Measurements from ENCODE around the gene TENT5C.

Gene TENT5C

DNA sequence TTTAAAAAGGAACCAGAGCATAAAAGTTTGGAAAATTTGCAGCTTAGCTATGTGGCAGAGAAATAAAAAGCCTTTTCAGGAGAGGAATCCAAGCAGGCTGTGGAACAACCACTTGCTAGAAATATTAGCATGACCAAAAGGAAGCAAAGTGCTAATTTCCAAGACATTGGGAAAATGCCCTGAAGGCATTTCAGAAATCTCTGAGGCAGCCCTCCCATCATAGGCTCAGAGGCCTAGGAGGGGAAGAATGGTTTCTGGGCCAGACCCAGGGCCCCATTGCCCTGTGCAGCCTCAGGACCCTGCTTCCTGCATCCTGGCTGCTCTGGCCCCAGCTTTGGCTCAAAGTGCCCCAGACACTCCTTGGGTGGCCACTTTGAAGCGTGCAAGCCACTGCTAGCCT lies 56.8 kb downstream of the TENT5C start:
- Histone ChIP-seq H3K9ac (ENCODE audit: low read depth, low read length, poor library complexity) (no peak overlapping the region), H3K4me3 (ENCODE audit: low read length in 2 of 2) (no peak overlapping the region), H2AK5ac (ENCODE audit: low read depth, low read length) (no peak overlapping the region), H2BK12ac (ENCODE audit: low read length) (no peak overlapping the region), H3K79me1 (ENCODE audit: low read depth, low read length) (no peaks in the 10 kb centered on the region), H3K27me3 (ENCODE audit: control insufficient read depth in 3 of 3, insufficient read depth in 3 of 3, low read depth in 1 of 3, low read length in 3 of 3) (peaks cover 0 to 3% (median 0%) of the 10 kb centered on the region in 3 experiments), H3K23ac (ENCODE audit: low read depth, low read length, poor library complexity) (no peak overlapping the region), H3K36me3 (replicated peaks in 1 of 2; ENCODE audit: control insufficient read depth in 2 of 2, insufficient read depth in 2 of 2, low read length in 2 of 2) (no peaks in the 10 kb centered on the region), H2BK5ac (ENCODE audit: low read length) (no peak overlapping the region), H2BK15ac (ENCODE audit: low read length) (no peak overlapping the region), H4K8ac (ENCODE audit: low read depth, low read length) (no peak overlapping the region), H3K4me2 (ENCODE audit: insufficient read depth, low read length, poor library complexity, severe bottlenecking) (no peak overlapping the region), H3K14ac (ENCODE audit: low read length) (no peak overlapping the region), H2BK120ac (ENCODE audit: low read depth, low read length) (no peak overlapping the region), H3K27ac (replicated peaks; ENCODE audit: low read length) (no peak overlapping the region), H3K9me3 (replicated peaks in 1 of 2; ENCODE audit: control insufficient read depth in 2 of 2, insufficient read depth in 1 of 2, low read depth in 1 of 2, low read length in 2 of 2) (no peaks in the 10 kb centered on the region), H3K4me1 (ENCODE audit: control insufficient read depth in 2 of 2, insufficient read depth in 1 of 2, low read depth in 1 of 2, low read length in 2 of 2) (no peaks in the 10 kb centered on the region), H3K18ac (ENCODE audit: low read length) (no peak overlapping the region), H2AFZ (ENCODE audit: low read length) (no peak overlapping the region), H4K91ac (ENCODE audit: low read depth, low read length, poor library complexity) (no peak overlapping the region), H3K4ac (ENCODE audit: low read length) (no peak overlapping the region)
- WGBS, 2 donors (ENCODE audit: extremely low coverage in 2 of 2, insufficient read length in 2 of 2, insufficient replicate concordance in 1 of 2), result no CpG with 5 or more reads among the region's 1 CpG
- DNase-seq (ENCODE audit: low spot score), result no peak

DNA sequence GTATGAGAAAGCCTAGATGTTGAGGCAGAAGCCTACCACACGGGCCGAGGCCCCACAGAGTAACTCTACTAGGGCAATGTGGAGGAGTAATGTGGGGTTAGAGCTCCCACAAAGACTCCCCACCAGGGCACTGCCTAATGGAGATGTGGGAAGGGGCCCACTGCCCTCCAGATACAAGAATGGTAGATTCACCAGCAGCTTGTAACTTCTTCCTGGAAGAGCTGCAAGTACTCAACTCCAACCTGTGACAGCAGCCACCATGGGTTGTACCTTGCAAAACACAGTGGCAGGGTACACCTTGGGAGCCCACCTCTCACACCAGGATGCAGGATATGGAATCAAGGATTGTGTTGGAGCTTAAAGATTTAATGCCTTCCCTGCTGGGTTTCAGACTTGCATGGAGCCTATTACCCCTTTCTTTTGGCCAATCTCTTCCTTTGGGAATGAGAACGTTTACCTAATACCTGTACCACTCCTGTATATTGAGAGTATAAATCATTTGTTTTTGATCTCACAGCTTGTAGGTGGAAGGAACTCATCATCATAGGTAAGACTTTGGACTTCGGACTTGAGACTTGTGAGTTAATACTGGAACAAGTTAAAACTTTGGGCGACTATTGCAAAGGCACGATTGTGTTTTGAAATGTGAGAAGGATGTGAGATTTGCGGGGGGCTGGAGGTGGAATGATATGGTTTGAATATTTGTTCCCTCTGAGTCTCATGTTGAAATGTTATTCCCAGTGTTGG lies 57.5 kb downstream of the TENT5C start:
- no peak overlapping the region for H3K14ac ChIP-seq (ENCODE audit: low read length)
- H3K79me1 ChIP-seq (ENCODE audit: low read depth, low read length), result no peaks in the 10 kb centered on the region
- no peak overlapping the region for H3K4ac ChIP-seq (ENCODE audit: low read length)
- H3K9ac ChIP-seq (ENCODE audit: low read depth, low read length, poor library complexity), result no peak overlapping the region
- no peak overlapping the region for H2BK120ac ChIP-seq (ENCODE audit: low read depth, low read length)
- no peak overlapping the region for H2AK5ac ChIP-seq (ENCODE audit: low read depth, low read length)
- H4K91ac ChIP-seq (ENCODE audit: low read depth, low read length, poor library complexity), result no peak overlapping the region
- no peak overlapping the region for H2BK15ac ChIP-seq (ENCODE audit: low read length)
- DNase-seq (ENCODE audit: low spot score), result no peak
- H3K27me3 ChIP-seq (ENCODE audit: control insufficient read depth in 3 of 3, insufficient read depth in 3 of 3, low read depth in 1 of 3, low read length in 3 of 3), result peaks cover 0 to 3% (median 0%) of the 10 kb centered on the region in 3 experiments
- H3K9me3 ChIP-seq (replicated peaks in 1 of 2; ENCODE audit: control insufficient read depth in 2 of 2, insufficient read depth in 1 of 2, low read depth in 1 of 2, low read length in 2 of 2), result no peaks in the 10 kb centered on the region
- WGBS, 2 donors (ENCODE audit: extremely low coverage in 2 of 2, insufficient read length in 2 of 2, insufficient replicate concordance in 1 of 2), result 100% methylated on average over 2 of the region's 7 CpGs; no CpG with 5 or more reads in 1 of the 2 donors
- no peak overlapping the region for H4K8ac ChIP-seq (ENCODE audit: low read depth, low read length)
- H3K27ac ChIP-seq (replicated peaks; ENCODE audit: low read length), result no peak overlapping the region
- no peak overlapping the region for H3K4me2 ChIP-seq (ENCODE audit: insufficient read depth, low read length, poor library complexity, severe bottlenecking)
- H3K18ac ChIP-seq (ENCODE audit: low read length), result no peak overlapping the region
- H3K23ac ChIP-seq (ENCODE audit: low read depth, low read length, poor library complexity), result no peak overlapping the region
- H2BK12ac ChIP-seq (ENCODE audit: low read length), result no peak overlapping the region
- H3K4me3 ChIP-seq (ENCODE audit: low read length in 2 of 2), result no peak overlapping the region
- H2AFZ ChIP-seq (ENCODE audit: low read length), result no peak overlapping the region
- no peaks in the 10 kb centered on the region for H3K4me1 ChIP-seq (ENCODE audit: control insufficient read depth in 2 of 2, insufficient read depth in 1 of 2, low read depth in 1 of 2, low read length in 2 of 2)
- H2BK5ac ChIP-seq (ENCODE audit: low read length), result no peak overlapping the region
- no peaks in the 10 kb centered on the region for H3K36me3 ChIP-seq (replicated peaks in 1 of 2; ENCODE audit: control insufficient read depth in 2 of 2, insufficient read depth in 2 of 2, low read length in 2 of 2)

DNA sequence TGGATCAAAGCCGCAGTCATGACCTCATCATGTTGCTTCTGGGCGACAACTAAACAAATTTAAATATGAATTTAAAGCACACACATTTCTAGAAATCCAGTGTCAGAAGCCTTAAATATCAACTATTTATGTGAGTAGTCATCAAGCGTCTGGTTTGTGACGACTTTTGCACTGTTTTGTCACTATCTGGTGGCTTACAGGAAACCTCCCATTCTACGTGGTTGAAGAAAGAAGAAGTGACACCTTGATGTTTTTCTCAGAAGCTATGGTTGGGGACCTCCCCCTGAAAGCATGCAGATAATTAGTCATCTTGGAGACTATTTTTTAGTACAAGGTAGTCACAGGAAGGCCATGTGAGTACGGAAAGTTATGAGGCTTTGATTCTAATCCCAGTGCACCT lies 58.5 kb downstream of the TENT5C start:
- no peak overlapping the region for H3K4ac ChIP-seq (ENCODE audit: low read length)
- no peaks in the 10 kb centered on the region for H3K4me1 ChIP-seq (ENCODE audit: control insufficient read depth in 2 of 2, insufficient read depth in 1 of 2, low read depth in 1 of 2, low read length in 2 of 2)
- no peak overlapping the region for H3K9ac ChIP-seq (ENCODE audit: low read depth, low read length, poor library complexity)
- no peak overlapping the region for H2AFZ ChIP-seq (ENCODE audit: low read length)
- no peak for DNase-seq (ENCODE audit: low spot score)
- no peak overlapping the region for H2BK120ac ChIP-seq (ENCODE audit: low read depth, low read length)
- no peak overlapping the region for H3K14ac ChIP-seq (ENCODE audit: low read length)
- H3K23ac ChIP-seq (ENCODE audit: low read depth, low read length, poor library complexity), result no peak overlapping the region
- no peak overlapping the region for H2AK5ac ChIP-seq (ENCODE audit: low read depth, low read length)
- H2BK5ac ChIP-seq (ENCODE audit: low read length), result no peak overlapping the region
- no peak overlapping the region for H3K4me3 ChIP-seq (ENCODE audit: low read length in 2 of 2)
- no peak overlapping the region for H3K4me2 ChIP-seq (ENCODE audit: insufficient read depth, low read length, poor library complexity, severe bottlenecking)
- no peak overlapping the region for H4K8ac ChIP-seq (ENCODE audit: low read depth, low read length)
- H2BK15ac ChIP-seq (ENCODE audit: low read length), result no peak overlapping the region
- H3K79me1 ChIP-seq (ENCODE audit: low read depth, low read length), result no peaks in the 10 kb centered on the region
- no peak overlapping the region for H3K18ac ChIP-seq (ENCODE audit: low read length)
- H3K27me3 ChIP-seq (ENCODE audit: control insufficient read depth in 3 of 3, insufficient read depth in 3 of 3, low read depth in 1 of 3, low read length in 3 of 3), result peaks cover 0 to 3% (median 0%) of the 10 kb centered on the region in 3 experiments
- no CpG with 5 or more reads among the region's 6 CpGs for WGBS, 2 donors (ENCODE audit: extremely low coverage in 2 of 2, insufficient read length in 2 of 2, insufficient replicate concordance in 1 of 2)
- H4K91ac ChIP-seq (ENCODE audit: low read depth, low read length, poor library complexity), result no peak overlapping the region
- no peak overlapping the region for H3K27ac ChIP-seq (replicated peaks; ENCODE audit: low read length)
- H3K36me3 ChIP-seq (replicated peaks in 1 of 2; ENCODE audit: control insufficient read depth in 2 of 2, insufficient read depth in 2 of 2, low read length in 2 of 2), result no peaks in the 10 kb centered on the region
- no peak overlapping the region for H2BK12ac ChIP-seq (ENCODE audit: low read length)
- no peaks in the 10 kb centered on the region for H3K9me3 ChIP-seq (replicated peaks in 1 of 2; ENCODE audit: control insufficient read depth in 2 of 2, insufficient read depth in 1 of 2, low read depth in 1 of 2, low read length in 2 of 2)

DNA sequence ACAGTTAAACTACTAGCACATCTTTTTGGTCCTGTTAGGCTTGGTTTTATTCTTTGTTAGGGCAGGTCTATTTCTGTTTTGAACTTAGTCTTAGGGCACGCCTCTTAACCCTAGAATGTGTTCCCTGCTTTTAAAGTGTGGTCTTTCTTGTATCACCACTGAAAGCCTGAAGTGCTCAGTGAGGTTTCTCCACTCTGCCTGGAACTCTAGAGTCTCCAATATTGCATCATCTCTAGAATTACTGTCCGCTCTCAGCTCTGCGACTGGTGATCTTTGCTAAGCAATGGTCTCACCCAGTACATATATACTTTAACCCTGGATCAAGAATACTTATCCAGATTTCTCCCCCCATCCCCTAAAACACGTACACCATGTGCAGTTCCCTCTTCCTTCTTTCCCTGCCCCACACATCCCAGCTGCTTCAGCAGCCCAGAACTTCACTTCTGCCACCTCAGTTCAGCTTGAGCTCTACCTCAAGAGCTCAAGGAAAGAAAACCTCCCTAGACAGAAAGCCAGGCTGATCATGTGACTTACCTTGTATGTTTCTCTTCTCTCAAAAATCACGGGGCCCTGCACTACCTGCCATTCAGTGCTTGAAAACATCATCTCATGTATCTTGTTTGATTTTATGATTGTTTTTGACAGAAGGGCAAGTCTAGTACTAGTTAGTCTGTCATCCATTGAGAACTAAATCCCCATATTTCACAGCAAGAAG lies 59.9 kb downstream of the TENT5C start:
- no peak for DNase-seq (ENCODE audit: low spot score)
- no peak overlapping the region for H4K8ac ChIP-seq (ENCODE audit: low read depth, low read length)
- H2BK15ac ChIP-seq (ENCODE audit: low read length), result no peak overlapping the region
- H2AFZ ChIP-seq (ENCODE audit: low read length), result no peak overlapping the region
- no peak overlapping the region for H2BK120ac ChIP-seq (ENCODE audit: low read depth, low read length)
- H3K4me3 ChIP-seq (ENCODE audit: low read length in 2 of 2), result no peak overlapping the region
- no peaks in the 10 kb centered on the region for H3K27me3 ChIP-seq (ENCODE audit: control insufficient read depth in 3 of 3, insufficient read depth in 3 of 3, low read depth in 1 of 3, low read length in 3 of 3)
- H3K14ac ChIP-seq (ENCODE audit: low read length), result no peak overlapping the region
- H4K91ac ChIP-seq (ENCODE audit: low read depth, low read length, poor library complexity), result no peak overlapping the region
- no peak overlapping the region for H2BK12ac ChIP-seq (ENCODE audit: low read length)
- H3K4me1 ChIP-seq (ENCODE audit: control insufficient read depth in 2 of 2, insufficient read depth in 1 of 2, low read depth in 1 of 2, low read length in 2 of 2), result no peaks in the 10 kb centered on the region
- H3K9ac ChIP-seq (ENCODE audit: low read depth, low read length, poor library complexity), result no peak overlapping the region
- no peaks in the 10 kb centered on the region for H3K9me3 ChIP-seq (replicated peaks in 1 of 2; ENCODE audit: control insufficient read depth in 2 of 2, insufficient read depth in 1 of 2, low read depth in 1 of 2, low read length in 2 of 2)
- H2BK5ac ChIP-seq (ENCODE audit: low read length), result no peak overlapping the region
- no peaks in the 10 kb centered on the region for H3K36me3 ChIP-seq (replicated peaks in 1 of 2; ENCODE audit: control insufficient read depth in 2 of 2, insufficient read depth in 2 of 2, low read length in 2 of 2)
- H3K4me2 ChIP-seq (ENCODE audit: insufficient read depth, low read length, poor library complexity, severe bottlenecking), result no peak overlapping the region
- no peak overlapping the region for H3K18ac ChIP-seq (ENCODE audit: low read length)
- H3K23ac ChIP-seq (ENCODE audit: low read depth, low read length, poor library complexity), result no peak overlapping the region
- no peaks in the 10 kb centered on the region for H3K79me1 ChIP-seq (ENCODE audit: low read depth, low read length)
- H3K27ac ChIP-seq (replicated peaks; ENCODE audit: low read length), result no peak overlapping the region
- no peak overlapping the region for H2AK5ac ChIP-seq (ENCODE audit: low read depth, low read length)
- no CpG with 5 or more reads among the region's 5 CpGs for WGBS, 2 donors (ENCODE audit: extremely low coverage in 2 of 2, insufficient read length in 2 of 2, insufficient replicate concordance in 1 of 2)
- no peak overlapping the region for H3K4ac ChIP-seq (ENCODE audit: low read length)

All from neuronal stem cell (in vitro differentiated cells).